BJ (cell line): ENCODE results near the gene SERPINE2. TPM values are rescaled to one million over a fixed set of nuclear protein-coding genes. Genes with fewer than 3 reads are reported as not detected.

Experiments used
- CTCF ChIA-PET: fragments of 350-600 bp; formaldehyde crosslinking; extraction: SDS; loops from one replicate; lab custom pipeline; 2021; ENCODE audit warnings: antibody characterized with exemption, inconsistent platforms; lab: Yijun Ruan, JAX
- POLR2A ChIA-PET: fragments of 300-600 bp; sonication (Branson Sonifier 250); formaldehyde crosslinking; extraction: SDS; loops from one replicate; lab custom pipeline; 2021; ENCODE audit warnings: antibody characterized with exemption; lab: Charles Lee
- DNase-seq: peaks from one replicate; pipeline ENCODE4 v3.0.0-alpha.2; 2011; ENCODE audit warnings: low read depth
- H3K27me3 ChIP-seq: 2 replicates; pipeline ENCODE4 v1.6.0; 2011; ENCODE audit warnings: low read length; ENCODE audit not compliant: control insufficient read depth, insufficient read depth
- H3K36me3 ChIP-seq: 2 replicates; pipeline ENCODE4 v1.5.1; 2011; ENCODE audit warnings: low read length; ENCODE audit not compliant: control insufficient read depth, insufficient read depth
- H3K4me3 ChIP-seq: 2 replicates; pipeline ENCODE4 v1.5.1; 2011; ENCODE audit warnings: low read depth, mild to moderate bottlenecking, control low read depth, low read length
- polyA plus RNA-seq: library from polyadenylated mRNA; depleted of rRNA; stranded (reverse); fragments of >200 nt; gene quantifications from 2 replicates; pipeline ENCODE4 v1.2.3, GENCODE V29; 2011
- TF ChIP-seq, protein P1 (sequence below): IDR thresholded peaks from 2 replicates; pipeline ENCODE4 v1.5.1; 2011; ENCODE audit warnings: low read depth, mild to moderate bottlenecking, control low read depth, inconsistent platforms, low read length, moderate library complexity; ENCODE audit not compliant: insufficient read depth

Gene SERPINE2
- polyA plus RNA-seq, 1 experiment = 750 TPM

DNA sequence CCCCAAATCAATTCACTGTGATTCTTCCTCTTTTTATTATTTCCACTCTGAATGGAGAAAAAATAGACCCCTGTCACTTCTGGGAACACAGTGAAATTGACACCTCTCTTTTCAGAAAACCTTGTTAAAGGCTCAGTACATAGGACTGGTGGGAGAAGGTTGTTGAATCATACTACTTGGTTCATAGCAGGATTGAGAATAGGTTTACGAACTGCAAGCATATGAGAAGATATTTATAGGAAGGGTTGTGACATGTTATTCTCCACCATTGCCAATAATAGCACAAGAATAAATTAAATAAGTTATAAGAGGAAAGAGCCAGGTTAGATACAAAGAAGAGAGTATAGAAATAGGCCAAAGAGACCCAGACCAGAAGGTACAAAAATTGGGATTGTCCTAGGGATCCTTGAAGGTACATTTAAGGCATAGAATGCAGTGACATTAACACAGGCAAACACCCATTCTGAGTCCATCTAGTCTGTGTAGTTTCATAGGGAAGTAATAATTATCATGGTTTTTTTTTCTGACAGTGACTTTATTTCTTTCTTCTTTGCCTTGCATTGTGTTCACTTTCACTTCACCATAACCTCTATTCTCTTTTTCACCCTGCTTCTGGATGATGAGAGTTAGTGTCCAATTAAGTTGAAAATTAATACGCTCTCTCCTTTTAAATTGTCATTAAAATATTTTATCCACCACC, 21.8 kb upstream of the SERPINE2 start:
- Histone ChIP-seq H3K27me3 (no peaks in the 10 kb centered on the region), H3K4me3 (no peak overlapping the region), H3K36me3 (no peaks in the 10 kb centered on the region)
- TF ChIP-seq, protein P1, sequence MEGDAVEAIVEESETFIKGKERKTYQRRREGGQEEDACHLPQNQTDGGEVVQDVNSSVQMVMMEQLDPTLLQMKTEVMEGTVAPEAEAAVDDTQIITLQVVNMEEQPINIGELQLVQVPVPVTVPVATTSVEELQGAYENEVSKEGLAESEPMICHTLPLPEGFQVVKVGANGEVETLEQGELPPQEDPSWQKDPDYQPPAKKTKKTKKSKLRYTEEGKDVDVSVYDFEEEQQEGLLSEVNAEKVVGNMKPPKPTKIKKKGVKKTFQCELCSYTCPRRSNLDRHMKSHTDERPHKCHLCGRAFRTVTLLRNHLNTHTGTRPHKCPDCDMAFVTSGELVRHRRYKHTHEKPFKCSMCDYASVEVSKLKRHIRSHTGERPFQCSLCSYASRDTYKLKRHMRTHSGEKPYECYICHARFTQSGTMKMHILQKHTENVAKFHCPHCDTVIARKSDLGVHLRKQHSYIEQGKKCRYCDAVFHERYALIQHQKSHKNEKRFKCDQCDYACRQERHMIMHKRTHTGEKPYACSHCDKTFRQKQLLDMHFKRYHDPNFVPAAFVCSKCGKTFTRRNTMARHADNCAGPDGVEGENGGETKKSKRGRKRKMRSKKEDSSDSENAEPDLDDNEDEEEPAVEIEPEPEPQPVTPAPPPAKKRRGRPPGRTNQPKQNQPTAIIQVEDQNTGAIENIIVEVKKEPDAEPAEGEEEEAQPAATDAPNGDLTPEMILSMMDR = no peak
- DNase-seq = no peak
- POLR2A ChIA-PET = no interaction called here
- CTCF ChIA-PET = no interaction called here

DNA sequence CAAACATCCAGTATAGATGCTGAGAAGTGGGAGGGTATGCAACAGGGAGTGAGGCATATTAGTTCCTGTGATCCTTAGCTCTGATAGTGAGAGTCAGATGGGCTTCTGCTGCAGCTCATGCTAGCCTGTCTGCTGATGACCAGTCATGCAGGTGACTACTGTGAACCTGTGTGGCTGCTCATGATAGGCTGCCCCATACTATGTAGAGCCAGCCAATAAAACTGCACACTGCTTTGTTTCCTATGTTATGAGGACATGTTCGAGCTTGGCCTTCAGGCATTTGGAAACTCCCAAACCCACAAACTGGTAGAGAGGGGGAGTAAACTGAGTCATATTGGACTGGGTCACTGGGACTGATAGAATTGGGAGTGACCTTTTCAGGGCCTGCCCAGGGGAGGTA, 20.1 kb upstream of the SERPINE2 start:
- TF ChIP-seq, protein P1 = no peak
- ChIA-PET POLR2A (no interaction called here), CTCF (no interaction called here)
- Histone ChIP-seq H3K36me3 (no peaks in the 10 kb centered on the region), H3K4me3 (no peak overlapping the region), H3K27me3 (no peaks in the 10 kb centered on the region)
- DNase-seq = no peak

DNA sequence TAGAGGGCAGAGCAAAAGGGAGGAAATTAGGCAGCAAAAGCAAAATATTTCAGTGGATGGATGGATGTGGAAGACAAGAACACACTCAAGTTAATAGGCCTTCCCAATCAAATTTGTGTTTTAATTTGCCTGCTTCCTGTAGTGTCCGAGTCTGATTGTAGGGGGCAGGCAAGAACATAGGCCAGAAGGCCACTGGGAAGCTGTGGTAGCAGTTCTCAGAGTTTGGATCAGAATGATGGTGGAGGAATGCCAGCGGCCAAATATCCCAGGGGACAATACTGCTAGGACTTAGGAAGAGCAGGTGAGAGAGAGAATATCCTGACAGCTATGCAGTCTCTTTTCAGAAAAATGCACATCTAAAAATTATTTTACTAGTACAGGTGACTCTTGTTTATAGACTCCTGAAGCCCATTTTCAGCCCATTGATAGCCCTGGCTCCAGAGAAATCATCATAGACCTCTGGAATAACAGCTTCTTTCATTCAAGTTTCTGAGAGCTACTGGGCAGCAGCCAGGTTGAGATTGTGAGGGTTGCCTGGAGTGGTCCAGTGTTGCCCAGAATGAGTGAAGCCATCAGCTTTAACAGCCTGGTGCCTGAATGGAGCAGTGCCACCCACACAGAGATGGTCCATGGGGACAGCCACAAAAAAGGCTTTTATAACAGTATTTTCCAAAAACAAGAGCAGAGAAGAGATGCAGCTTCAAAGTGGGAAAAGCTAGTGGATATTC, 19.1 kb upstream of the SERPINE2 start:
- Histone ChIP-seq H3K36me3 (no peaks in the 10 kb centered on the region), H3K27me3 (no peaks in the 10 kb centered on the region), H3K4me3 (no peak overlapping the region)
- POLR2A ChIA-PET = no interaction called here
- no peak for DNase-seq
- CTCF ChIA-PET = interaction anchor here (1.0 to 5.0 kb wide), 4 partner anchors 8 to 226 kb away, joined by 3 to 22 read pairs (median 6); no protein-coding TSS in a partner anchor
- TF ChIP-seq, protein P1 = no peak

DNA sequence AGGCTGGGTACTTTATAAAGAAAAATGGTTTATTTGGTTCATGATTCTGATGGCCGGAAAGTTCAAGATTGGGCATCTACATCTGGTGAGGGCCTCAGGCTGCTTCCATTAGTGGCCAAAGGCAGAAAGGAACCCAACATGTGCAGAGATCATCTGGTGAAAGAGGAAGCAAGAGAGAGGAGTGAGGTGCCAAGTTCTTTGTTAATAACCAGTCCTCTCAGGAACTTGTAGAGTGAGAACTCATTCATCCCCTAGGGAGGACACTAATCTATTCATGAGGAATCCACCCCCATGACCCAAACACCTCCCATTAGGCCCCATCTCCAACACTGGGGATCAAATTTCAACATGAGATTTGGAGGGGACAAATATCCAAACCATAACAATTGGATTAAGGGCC, 17.8 kb upstream of the SERPINE2 start:
- no peak overlapping the region for H3K4me3 ChIP-seq
- TF ChIP-seq, protein P1 = no peak
- no peak for DNase-seq
- ChIA-PET CTCF (interaction anchor here (1.0 to 5.0 kb wide), 3 partner anchors 9 to 227 kb away, joined by 3 to 22 read pairs (median 7); no protein-coding TSS in a partner anchor), POLR2A (no interaction called here)
- H3K36me3 ChIP-seq = no peaks in the 10 kb centered on the region
- no peaks in the 10 kb centered on the region for H3K27me3 ChIP-seq

DNA sequence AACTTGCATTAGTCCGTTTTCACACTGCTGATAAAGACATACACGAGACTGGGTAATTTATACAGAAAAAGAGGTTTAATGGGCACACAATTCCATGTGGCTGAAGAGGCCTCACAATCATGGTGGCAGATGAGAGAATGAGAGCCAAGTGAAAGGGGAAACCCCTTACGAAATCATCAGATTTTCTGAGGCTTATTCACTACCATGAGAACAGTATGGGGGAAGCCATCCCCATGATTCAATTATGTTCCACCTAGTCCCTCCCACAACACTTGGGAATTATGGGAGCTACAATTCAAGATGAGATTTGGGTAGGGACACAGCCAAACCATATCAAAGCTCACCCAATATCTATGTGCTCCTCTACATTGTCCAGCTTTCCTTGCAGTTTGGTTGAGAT, 16.0 kb upstream of the SERPINE2 start:
- TF ChIP-seq, protein P1 = no peak
- Histone ChIP-seq H3K36me3 (no peaks in the 10 kb centered on the region), H3K27me3 (no peaks in the 10 kb centered on the region), H3K4me3 (no peak overlapping the region)
- DNase-seq = no peak
- ChIA-PET POLR2A (no interaction called here), CTCF (interaction anchor here (0.7 to 5.0 kb wide), 3 partner anchors 10 to 229 kb away, joined by 4 to 22 read pairs (median 6); no protein-coding TSS in a partner anchor)
